IMR-90 (cell line): ENCODE results near the gene ITGB1BP1.

ENCODE experiments used
- CEBPB ChIP-seq: IDR thresholded peaks from 2 replicates; pipeline ENCODE4 v1.6.1; 2012; ENCODE audit warnings: low read depth, low read length, improper control_type of control experiment
- MXI1 ChIP-seq: IDR thresholded peaks from 2 replicates; pipeline ENCODE4 v1.6.1; 2012; ENCODE audit warnings: low read depth, mild to moderate bottlenecking, low read length, moderate library complexity, borderline replicate concordance
- NFE2L2 ChIP-seq: fragments of 150-350 bp; IDR thresholded peaks from 2 replicates; pipeline ENCODE4 v1.6.1; 2016; ENCODE audit warnings: low read depth, mild to moderate bottlenecking, low read length
- RAD21 ChIP-seq: IDR thresholded peaks from 2 replicates; pipeline ENCODE4 v1.6.1; 2012; ENCODE audit warnings: low read length, improper control_type of control experiment
- TF ChIP-seq, protein P1 (sequence below): conservative IDR thresholded peaks from 2 replicates; pipeline ENCODE4 v1.5.1; 2012; ENCODE audit warnings: mild to moderate bottlenecking, low read depth, low read length, improper control_type of control experiment

DNA sequence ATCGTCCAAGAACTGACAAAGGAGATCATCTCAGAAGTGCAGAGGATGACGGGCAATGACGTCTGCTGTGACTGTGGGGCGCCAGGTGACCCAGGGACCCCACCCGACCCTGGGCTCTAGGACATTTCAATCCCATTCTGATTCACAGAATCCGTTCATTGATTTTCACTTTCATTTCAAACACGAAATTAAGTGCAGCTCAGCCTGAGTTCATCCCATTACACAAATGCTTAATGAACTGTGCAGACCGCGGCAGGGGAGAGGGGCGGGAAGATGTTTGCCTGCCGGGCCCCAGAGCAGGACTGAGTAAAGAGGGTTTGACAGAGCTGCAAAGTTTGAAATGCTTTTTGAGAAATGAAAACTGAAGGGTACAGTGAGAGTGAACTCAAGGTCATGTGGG lies 67.1 kb downstream of the ITGB1BP1 start:
- no peak for TF ChIP-seq MXI1
- TF ChIP-seq NFE2L2: no peak
- no peak for TF ChIP-seq CEBPB
- no peak for TF ChIP-seq RAD21
- TF ChIP-seq, protein P1, sequence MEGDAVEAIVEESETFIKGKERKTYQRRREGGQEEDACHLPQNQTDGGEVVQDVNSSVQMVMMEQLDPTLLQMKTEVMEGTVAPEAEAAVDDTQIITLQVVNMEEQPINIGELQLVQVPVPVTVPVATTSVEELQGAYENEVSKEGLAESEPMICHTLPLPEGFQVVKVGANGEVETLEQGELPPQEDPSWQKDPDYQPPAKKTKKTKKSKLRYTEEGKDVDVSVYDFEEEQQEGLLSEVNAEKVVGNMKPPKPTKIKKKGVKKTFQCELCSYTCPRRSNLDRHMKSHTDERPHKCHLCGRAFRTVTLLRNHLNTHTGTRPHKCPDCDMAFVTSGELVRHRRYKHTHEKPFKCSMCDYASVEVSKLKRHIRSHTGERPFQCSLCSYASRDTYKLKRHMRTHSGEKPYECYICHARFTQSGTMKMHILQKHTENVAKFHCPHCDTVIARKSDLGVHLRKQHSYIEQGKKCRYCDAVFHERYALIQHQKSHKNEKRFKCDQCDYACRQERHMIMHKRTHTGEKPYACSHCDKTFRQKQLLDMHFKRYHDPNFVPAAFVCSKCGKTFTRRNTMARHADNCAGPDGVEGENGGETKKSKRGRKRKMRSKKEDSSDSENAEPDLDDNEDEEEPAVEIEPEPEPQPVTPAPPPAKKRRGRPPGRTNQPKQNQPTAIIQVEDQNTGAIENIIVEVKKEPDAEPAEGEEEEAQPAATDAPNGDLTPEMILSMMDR: no peak
